NT2/D1 (cell line): ENCODE measurements around the gene OR2AG1.

Source experiments
- DNase-seq: peaks from one replicate; pipeline ENCODE4 v3.0.0-alpha.2; 2011; ENCODE audit warnings: low read depth, low spot score
- H3K27me3 ChIP-seq: 2 replicates; pipeline ENCODE4 v1.6.0; 2011; ENCODE audit warnings: mild to moderate bottlenecking; ENCODE audit not compliant: insufficient read length, insufficient read depth
- H3K36me3 ChIP-seq: 2 replicates; pipeline ENCODE4 v1.6.1; 2011; ENCODE audit warnings: mild to moderate bottlenecking, low read length, mixed read lengths; ENCODE audit not compliant: insufficient read depth, insufficient read length
- H3K4me1 ChIP-seq: 2 replicates; pipeline ENCODE4 v1.5.1; 2011; ENCODE audit not compliant: insufficient read depth, insufficient read length
- H3K4me3 ChIP-seq: 2 replicates; pipeline ENCODE4 v1.5.1; 2011; ENCODE audit warnings: low read depth; ENCODE audit not compliant: insufficient read length
- H3K9ac ChIP-seq: 2 replicates; pipeline ENCODE4 v1.6.0; 2011; ENCODE audit warnings: low read depth; ENCODE audit not compliant: insufficient read length
- H3K9me3 ChIP-seq: 2 replicates; pipeline ENCODE4 v1.5.1; 2011; ENCODE audit warnings: mild to moderate bottlenecking, low read length; ENCODE audit not compliant: insufficient read depth
- SUZ12 ChIP-seq: IDR thresholded peaks from 2 replicates; pipeline ENCODE4 v1.6.1; 2011; ENCODE audit not compliant: insufficient read length, insufficient read depth; ENCODE audit errors: extremely low read depth
- YY1 ChIP-seq: IDR thresholded peaks from 2 replicates; pipeline ENCODE4 v1.6.1; 2011; ENCODE audit not compliant: insufficient read length, insufficient read depth
- ZNF274 ChIP-seq: IDR thresholded peaks from 2 replicates; pipeline ENCODE4 v1.6.1; 2011; ENCODE audit warnings: mild to moderate bottlenecking, low read depth, low read length

The OR2AG1 gene

DNA sequence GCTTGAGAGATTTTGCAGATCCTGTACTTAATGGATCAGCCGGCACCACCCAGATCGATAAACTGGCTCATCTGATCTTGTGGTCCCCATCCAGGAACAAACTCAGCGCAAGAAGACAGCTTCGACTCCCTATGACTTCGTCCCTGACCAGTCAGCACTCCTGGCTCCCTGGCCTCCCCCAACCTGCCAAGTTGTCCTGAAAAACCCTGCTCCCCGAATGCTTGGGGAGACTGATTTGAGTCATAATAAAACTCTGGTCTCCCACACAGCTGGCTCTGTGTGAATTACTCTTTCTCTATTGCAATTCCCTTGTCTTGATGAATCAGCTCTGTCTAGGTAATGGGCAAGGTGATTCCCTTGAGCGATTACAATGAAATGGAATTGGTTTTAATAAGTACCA is 40.6 kb upstream of the OR2AG1 start:
- no peaks in the 10 kb centered on the region for H3K4me1 ChIP-seq

DNA sequence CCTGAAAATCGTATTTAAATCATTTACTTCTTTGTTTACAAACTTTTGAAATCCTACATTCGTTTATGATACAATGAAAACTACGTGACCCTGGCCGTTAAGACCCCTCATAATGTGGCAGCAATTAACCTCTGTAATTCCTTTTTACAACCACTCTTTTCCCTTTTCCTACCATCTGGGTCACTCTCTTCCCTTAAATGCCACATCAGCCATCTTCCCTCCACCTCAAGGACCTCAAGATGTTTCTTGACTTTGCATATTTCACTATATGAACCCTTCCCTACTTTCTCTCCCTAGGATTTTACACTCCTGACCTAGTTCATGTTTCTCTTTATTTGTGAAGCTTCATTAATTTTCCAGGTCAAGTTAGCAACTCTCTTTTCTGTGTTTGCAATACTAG is 37.8 kb upstream of the OR2AG1 start:
- no peak for DNase-seq
- Histone ChIP-seq H3K9ac (no peak overlapping the region), H3K9me3 (no peaks in the 10 kb centered on the region), H3K36me3 (no peaks in the 10 kb centered on the region), H3K4me3 (no peak overlapping the region), H3K27me3 (no peaks in the 10 kb centered on the region), H3K4me1 (no peaks in the 10 kb centered on the region)
- TF ChIP-seq SUZ12 = no peak
- TF ChIP-seq ZNF274 = no peak
- no peak for TF ChIP-seq YY1

More for the DNA sequence above, 40.6 kb upstream of the OR2AG1 start:
- Histone ChIP-seq H3K9me3 (no peaks in the 10 kb centered on the region), H3K27me3 (no peaks in the 10 kb centered on the region), H3K36me3 (no peaks in the 10 kb centered on the region), H3K4me3 (no peak overlapping the region), H3K9ac (no peak overlapping the region)
- DNase-seq = no peak
- TF ChIP-seq YY1 (no peak), ZNF274 (no peak), SUZ12 (no peak)

DNA sequence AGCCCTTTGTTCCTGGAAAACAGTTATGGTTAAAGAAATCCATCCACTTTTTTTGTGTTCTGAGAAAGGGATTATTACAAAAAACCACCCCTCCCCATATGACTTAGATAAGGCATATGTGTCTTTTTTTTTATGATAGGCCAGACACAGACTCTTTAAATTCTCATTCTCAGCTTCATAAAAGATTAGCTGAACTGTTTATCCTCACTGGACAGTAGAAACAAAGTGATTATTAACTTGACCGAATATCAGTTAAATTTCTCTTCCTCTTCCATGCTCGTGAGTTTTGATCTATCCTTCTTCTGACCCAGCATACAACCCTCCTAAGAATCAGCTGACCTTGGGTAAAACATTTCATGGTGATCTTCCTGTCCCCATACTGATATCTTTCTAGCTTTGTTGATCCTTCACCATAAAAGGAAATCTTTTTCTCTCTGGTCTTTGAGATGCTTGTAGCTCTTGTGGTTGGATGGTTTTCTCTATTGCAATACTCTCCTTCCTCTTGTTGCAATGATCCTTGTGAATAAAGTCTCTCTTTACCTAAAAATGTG is 37.3 kb upstream of the OR2AG1 start:
- DNase-seq = no peak
- no peaks in the 10 kb centered on the region for H3K27me3 ChIP-seq
- H3K36me3 ChIP-seq = no peaks in the 10 kb centered on the region
- H3K4me3 ChIP-seq = no peak overlapping the region
- no peaks in the 10 kb centered on the region for H3K9me3 ChIP-seq
- H3K4me1 ChIP-seq = no peaks in the 10 kb centered on the region
- no peak overlapping the region for H3K9ac ChIP-seq
- TF ChIP-seq SUZ12 (no peak), ZNF274 (no peak), YY1 (no peak)

DNA sequence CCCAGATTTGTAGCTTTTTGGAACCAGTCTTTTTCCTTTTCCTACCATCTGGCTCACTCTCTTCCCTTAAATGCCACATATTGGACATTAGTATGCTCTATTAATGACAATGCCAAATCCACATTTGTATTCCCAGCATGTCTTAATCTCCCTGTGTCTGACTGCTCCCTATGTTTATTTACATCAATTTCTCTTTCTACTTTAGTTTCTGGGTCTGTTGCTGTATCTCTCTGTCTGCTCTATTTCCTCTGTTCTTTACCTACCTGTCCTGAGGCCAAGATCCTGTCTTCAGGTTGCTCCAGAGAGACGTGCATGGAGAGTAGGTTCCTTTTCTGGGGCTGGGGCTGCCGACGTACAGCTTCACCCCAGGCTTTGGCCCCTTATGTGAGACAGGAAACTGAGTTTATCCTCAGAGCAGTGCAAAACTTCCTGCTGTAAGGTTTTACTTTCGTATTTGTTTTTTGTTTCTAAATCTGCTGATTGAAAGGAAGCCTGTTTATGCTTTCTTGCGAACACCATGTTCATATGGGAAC is 36.7 kb upstream of the OR2AG1 start:
- no peak for DNase-seq
- Histone ChIP-seq H3K27me3 (no peaks in the 10 kb centered on the region), H3K9me3 (no peaks in the 10 kb centered on the region), H3K9ac (no peak overlapping the region), H3K36me3 (no peaks in the 10 kb centered on the region), H3K4me3 (no peak overlapping the region), H3K4me1 (no peaks in the 10 kb centered on the region)
- TF ChIP-seq SUZ12 (no peak), ZNF274 (no peak), YY1 (no peak)

DNA sequence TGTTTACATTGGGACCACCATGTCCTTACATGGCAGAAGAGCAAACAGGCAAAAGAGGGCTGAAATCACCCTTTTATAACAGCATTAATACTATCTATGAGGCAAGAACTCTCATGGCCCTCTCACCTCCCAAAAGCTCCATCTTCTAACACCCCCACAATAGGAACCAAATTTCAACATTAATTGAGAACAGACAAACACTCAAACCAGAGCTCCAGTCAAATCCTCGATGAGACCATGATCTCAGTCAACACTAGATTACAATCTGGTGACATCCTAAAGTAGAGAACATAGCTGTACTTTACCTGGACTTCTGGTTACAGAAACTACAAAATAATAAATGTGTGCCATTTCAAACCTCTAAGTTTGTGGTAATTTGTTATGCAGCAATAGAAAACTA is 36.2 kb upstream of the OR2AG1 start:
- H3K36me3 ChIP-seq = no peaks in the 10 kb centered on the region
- H3K9ac ChIP-seq = no peak overlapping the region
- H3K9me3 ChIP-seq = no peaks in the 10 kb centered on the region
- no peaks in the 10 kb centered on the region for H3K4me1 ChIP-seq
- no peak for DNase-seq
- no peak overlapping the region for H3K4me3 ChIP-seq
- no peaks in the 10 kb centered on the region for H3K27me3 ChIP-seq
- TF ChIP-seq YY1 = no peak
- TF ChIP-seq ZNF274 = no peak
- no peak for TF ChIP-seq SUZ12

DNA sequence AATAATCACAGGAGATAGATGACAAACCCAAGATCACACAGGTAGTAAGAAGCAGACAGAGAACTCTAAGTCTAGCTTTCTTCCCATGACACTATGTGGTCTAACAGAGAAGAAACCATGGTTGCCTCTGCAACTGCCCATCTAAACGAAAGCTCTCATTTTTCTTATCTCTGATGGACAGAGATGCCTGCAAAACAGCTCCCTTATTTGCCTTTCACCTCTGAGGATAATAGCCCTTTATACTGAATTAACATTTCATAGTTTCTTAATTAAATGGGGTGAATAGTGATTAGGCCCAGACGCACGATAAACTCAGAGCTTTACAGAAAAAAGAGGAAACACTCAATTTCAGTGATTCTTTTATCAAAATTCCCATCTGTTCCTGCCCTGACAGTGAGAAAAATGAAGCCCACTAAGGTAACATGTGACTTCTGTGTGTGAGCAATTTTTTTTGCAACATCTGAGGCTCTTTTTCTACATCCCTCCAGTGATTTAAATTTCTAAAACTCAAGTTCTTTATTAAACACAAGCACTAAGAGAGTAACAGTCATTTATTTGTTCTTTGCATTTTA is 35.6 kb upstream of the OR2AG1 start:
- no peak overlapping the region for H3K4me3 ChIP-seq
- H3K9ac ChIP-seq = no peak overlapping the region
- H3K27me3 ChIP-seq = no peaks in the 10 kb centered on the region
- H3K4me1 ChIP-seq = no peaks in the 10 kb centered on the region
- DNase-seq = no peak
- no peaks in the 10 kb centered on the region for H3K9me3 ChIP-seq
- TF ChIP-seq SUZ12 (no peak), ZNF274 (no peak), YY1 (no peak)
- H3K36me3 ChIP-seq = no peaks in the 10 kb centered on the region

DNA sequence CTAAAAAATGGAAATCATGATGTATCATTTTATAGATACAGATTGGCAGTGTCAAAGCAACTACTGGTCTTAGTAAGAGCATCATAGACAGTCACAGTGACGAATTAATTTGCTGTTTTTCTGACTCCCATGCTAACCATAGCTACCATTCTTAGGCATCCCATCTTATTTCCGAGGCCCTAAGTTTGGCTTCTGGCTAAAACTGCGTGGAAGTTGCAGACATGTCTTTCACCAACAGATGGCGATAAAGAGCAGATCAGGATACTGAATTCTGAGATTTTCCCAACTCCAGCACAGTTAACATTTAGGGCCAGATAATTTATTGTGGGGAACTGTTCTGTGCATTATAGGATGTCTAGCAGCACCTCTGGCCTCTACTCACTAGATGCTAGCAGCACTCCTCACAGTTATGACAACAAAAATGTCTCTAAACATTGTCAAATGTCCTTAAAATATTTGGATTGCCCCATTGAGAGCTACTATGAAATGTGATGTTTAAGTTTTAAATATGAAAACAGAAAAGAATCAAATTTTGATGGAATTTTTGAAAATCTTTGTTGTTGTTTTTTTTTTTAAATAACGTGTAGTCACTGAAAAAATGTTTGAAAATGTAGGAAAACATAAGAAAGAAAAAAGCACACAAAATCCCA is 27.4 kb upstream of the OR2AG1 start:
- Histone ChIP-seq H3K9me3 (no peaks in the 10 kb centered on the region), H3K4me3 (no peak overlapping the region), H3K9ac (no peak overlapping the region), H3K4me1 (no peaks in the 10 kb centered on the region), H3K36me3 (no peaks in the 10 kb centered on the region), H3K27me3 (no peaks in the 10 kb centered on the region)
- no peak for TF ChIP-seq SUZ12
- no peak for TF ChIP-seq ZNF274
- TF ChIP-seq YY1 = no peak
- DNase-seq = peak; percentile 36
